HepG2 (cell line): ENCODE results near the gene TMEM220.

Experiments
- ARNT ChIP-seq: fragments of 450-650 bp; IDR thresholded peaks from 2 replicates; pipeline ENCODE4 v1.6.1; 2017
- CTCF ChIP-seq: sonication (generic); formaldehyde crosslinking; IDR thresholded peaks from 2 replicates; pipeline ENCODE4 v1.5.0; 2020; ENCODE audit warnings: mild to moderate bottlenecking, missing genetic modification reagents, moderate library complexity
- HOXA7 ChIP-seq: sonication (generic); formaldehyde crosslinking; IDR thresholded peaks from 2 replicates; pipeline ENCODE4 v1.8.1; 2022; ENCODE audit warnings: mild to moderate bottlenecking, missing genetic modification reagents, moderate library complexity
- MTA3 ChIP-seq: sonication (generic); formaldehyde crosslinking; IDR thresholded peaks from 2 replicates; pipeline ENCODE4 v1.4.0; 2020; ENCODE audit warnings: missing genetic modification reagents
- POLR2AphosphoS5 ChIP-seq: IDR thresholded peaks from 2 replicates; pipeline ENCODE4 v1.6.1; 2012; ENCODE audit warnings: low read depth, low read length
- SMAD3 ChIP-seq: sonication (generic); formaldehyde crosslinking; IDR thresholded peaks from 2 replicates; pipeline ENCODE4 v1.4.0; 2020; ENCODE audit warnings: missing genetic modification reagents
- TSC22D2 ChIP-seq: sonication (generic); formaldehyde crosslinking; IDR thresholded peaks from 2 replicates; pipeline ENCODE4 v1.5.1; 2020; ENCODE audit warnings: missing genetic modification reagents, mild to moderate bottlenecking, borderline replicate concordance
- ZBTB10 ChIP-seq: sonication (generic); formaldehyde crosslinking; IDR thresholded peaks from 2 replicates; pipeline ENCODE4 v1.4.0; 2020; ENCODE audit warnings: missing genetic modification reagents, borderline replicate concordance
- ZBTB21 ChIP-seq: sonication (generic); formaldehyde crosslinking; IDR thresholded peaks from 2 replicates; pipeline ENCODE4 v1.4.0; 2020; ENCODE audit warnings: missing genetic modification reagents
- ZBTB49 ChIP-seq: sonication (generic); formaldehyde crosslinking; IDR thresholded peaks from 2 replicates; pipeline ENCODE4 v1.4.0; 2020; ENCODE audit warnings: missing genetic modification reagents, borderline replicate concordance
- ZNF670 ChIP-seq: sonication (generic); formaldehyde crosslinking; IDR thresholded peaks from 2 replicates; pipeline ENCODE4 v1.8.0; 2022; ENCODE audit warnings: mild to moderate bottlenecking, missing genetic modification reagents, borderline replicate concordance
- ZNF768 ChIP-seq: sonication (generic); formaldehyde crosslinking; IDR thresholded peaks from 2 replicates; pipeline ENCODE4 v1.4.0; 2020; ENCODE audit warnings: missing genetic modification reagents

DNA sequence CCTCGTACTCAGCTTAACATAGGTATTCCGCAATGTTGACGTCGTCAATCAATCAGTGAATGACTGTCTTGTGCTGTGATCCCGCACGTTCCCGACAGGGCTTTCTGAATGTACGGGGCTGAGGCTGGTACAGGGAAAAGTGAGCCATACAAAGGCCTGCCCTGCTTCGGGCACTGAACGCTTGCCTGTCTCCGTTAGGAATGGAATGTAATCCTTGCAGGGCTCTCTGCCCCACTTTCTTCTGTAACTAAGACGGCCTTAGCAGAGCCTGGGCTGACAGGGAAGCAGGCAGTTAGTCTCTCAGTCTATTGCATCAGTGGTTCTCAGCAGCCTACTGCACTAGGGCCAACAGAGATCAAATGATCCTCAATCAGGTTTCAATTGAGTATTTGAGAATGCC, 56.5 kb downstream of the TMEM220 start:
- TF ChIP-seq ZNF670 (CRISPR knock-in tag) (no peak), SMAD3 (CRISPR knock-in tag) (no peak), ZNF768 (CRISPR knock-in tag) (no peak), ZBTB21 (CRISPR knock-in tag) (no peak), TSC22D2 (CRISPR knock-in tag) (no peak), CTCF (CRISPR knock-in tag) (no peak), HOXA7 (CRISPR knock-in tag) (no peak), ZBTB10 (CRISPR knock-in tag) (no peak), ZBTB49 (CRISPR knock-in tag) (no peak), ARNT (no peak), POLR2AphosphoS5 (no peak), MTA3 (no peak)
